HG03159 (cell line): ENCODE measurements around the gene JAKMIP3.

Experiments
- ATAC-seq: cut with Tn5 transposase; IDR thresholded peaks from one replicate; pipeline ENCODE4 v1.9.1; 2021; ENCODE audit warnings: mild to moderate bottlenecking, moderate library complexity; ENCODE audit not compliant: unreplicated experiment

The JAKMIP3 gene

GRCh38 chr10:132110111-132110521 is 44.4 kb downstream of the JAKMIP3 start:
- ATAC-seq, result no peak

GRCh38 chr10:132110713-132111112 is 45.0 kb downstream of the JAKMIP3 start:
- ATAC-seq, result no peak

GRCh38 chr10:132111121-132111731 is 45.5 kb downstream of the JAKMIP3 start:
- ATAC-seq, result no peak

GRCh38 chr10:132111871-132112341 is 46.2 kb downstream of the JAKMIP3 start:
- ATAC-seq, result no peak

- no peak for ATAC-seq
These were observed 46.9 kb downstream of the JAKMIP3 start for GRCh38 chr10:132112611-132113010.

GRCh38 chr10:132113206-132113605 is 47.5 kb downstream of the JAKMIP3 start:
- no peak for ATAC-seq

- ATAC-seq, result no peak
These were observed 48.1 kb downstream of the JAKMIP3 start for GRCh38 chr10:132113766-132114365.

GRCh38 chr10:132114953-132115520 is 49.3 kb downstream of the JAKMIP3 start:
- no peak for ATAC-seq
